HT-29 (cell line): ENCODE data around the gene ZDHHC14. TPM values are rescaled to one million over a fixed set of nuclear protein-coding genes. Genes with fewer than 3 reads are reported as not detected.
"Not testable (repeated sequence)": the region's sequence is repeated elsewhere in the genome, so short reads cannot be mapped to it uniquely, and the experiment has no call there.

Experiments
- DNase-seq: peaks from one replicate; pipeline ENCODE4 v3.0.0-alpha.2; 2015; ENCODE audit warnings: low spot score
- total RNA-seq: library from RNA; depleted of rRNA; stranded (reverse); fragments of >200 nt; shearing (Covaris generic); gene quantifications from 2 replicates; pipeline ENCODE4 v1.2.3, GENCODE V29; 2014

The ZDHHC14 gene
- total RNA-seq, 1 experiment from 2014 or later: 6.2 TPM

GRCh38 chr6:157464653-157465535 lies 83.9 kb downstream of the ZDHHC14 start:
- DNase-seq: no peak

- DNase-seq: no peak
Measured at GRCh38 chr6:157466342-157466648, 85.3 kb downstream of the ZDHHC14 start.

GRCh38 chr6:157467339-157467738 lies 86.3 kb downstream of the ZDHHC14 start:
- not testable (repeated sequence) for DNase-seq

- no peak for DNase-seq
Measured at GRCh38 chr6:157468054-157468453, 87.1 kb downstream of the ZDHHC14 start.

GRCh38 chr6:157468574-157468973 lies 87.6 kb downstream of the ZDHHC14 start:
- DNase-seq: no peak

GRCh38 chr6:157469378-157469777 lies 88.4 kb downstream of the ZDHHC14 start:
- no peak for DNase-seq

- no peak for DNase-seq
Measured at GRCh38 chr6:157471077-157471686, 90.2 kb downstream of the ZDHHC14 start.

GRCh38 chr6:157471895-157472686 lies 91.1 kb downstream of the ZDHHC14 start:
- DNase-seq: no peak

GRCh38 chr6:157476797-157477196 lies 95.8 kb downstream of the ZDHHC14 start:
- DNase-seq: no peak

- DNase-seq: no peak
Measured at GRCh38 chr6:157478926-157479325, 97.9 kb downstream of the ZDHHC14 start.

GRCh38 chr6:157479464-157480303 lies 98.7 kb downstream of the ZDHHC14 start:
- DNase-seq: no peak

- DNase-seq: no peak
Measured at GRCh38 chr6:157481189-157481864, 100.3 kb downstream of the ZDHHC14 start.

GRCh38 chr6:157481865-157482249 lies 100.9 kb downstream of the ZDHHC14 start:
- no peak for DNase-seq

GRCh38 chr6:157483770-157484169 lies 102.8 kb downstream of the ZDHHC14 start:
- DNase-seq: no peak

GRCh38 chr6:157484181-157484580 lies 103.2 kb downstream of the ZDHHC14 start:
- DNase-seq: no peak

GRCh38 chr6:157486572-157486971 lies 105.6 kb downstream of the ZDHHC14 start:
- DNase-seq: no peak

- no peak for DNase-seq
Measured at GRCh38 chr6:157487110-157487773, 106.3 kb downstream of the ZDHHC14 start.

- no peak for DNase-seq
Measured at GRCh38 chr6:157488058-157488457, 107.1 kb downstream of the ZDHHC14 start.

GRCh38 chr6:157488716-157489118 lies 107.7 kb downstream of the ZDHHC14 start:
- DNase-seq: no peak

- DNase-seq: no peak
Measured at GRCh38 chr6:157490611-157491269, 109.8 kb downstream of the ZDHHC14 start.
